Muscle layer of colon (tissue), 2 donors: ENCODE measurements around the gene SYT13.
"Not testable (repeated sequence)": the region's sequence is repeated elsewhere in the genome, so short reads cannot be mapped to it uniquely, and the experiment has no call there.

Experiments
- H3K27ac ChIP-seq: one replicate; pipeline ENCODE4 v1.7.0; 2013; ENCODE audit warnings: low read depth, mild to moderate bottlenecking, low read length, moderate library complexity
- H3K27me3 ChIP-seq, 2 donors: one replicate each; pipeline ENCODE4 v1.7.0; 2013; ENCODE audit warnings: low read length in 2 of 2, mild to moderate bottlenecking in 2 of 2; ENCODE audit not compliant: insufficient read depth in 2 of 2, control insufficient read depth in 1 of 2
- H3K36me3 ChIP-seq: one replicate; pipeline ENCODE4 v1.7.0; 2013; ENCODE audit warnings: mild to moderate bottlenecking, low read length; ENCODE audit not compliant: insufficient read depth
- H3K4me1 ChIP-seq: one replicate; pipeline ENCODE4 v1.7.0; 2013; ENCODE audit warnings: mild to moderate bottlenecking, low read length; ENCODE audit not compliant: insufficient read depth
- H3K4me3 ChIP-seq, 2 donors: one replicate each; pipeline ENCODE4 v1.7.0; 2013; ENCODE audit warnings: low read length in 2 of 2, low read depth in 1 of 2, mild to moderate bottlenecking in 1 of 2, moderate library complexity in 1 of 2
- H3K9ac ChIP-seq: one replicate; pipeline ENCODE4 v1.7.0; 2013; ENCODE audit warnings: low read length
- H3K9me3 ChIP-seq: one replicate; pipeline ENCODE4 v1.7.0; 2013; ENCODE audit warnings: mild to moderate bottlenecking, low read length
- donor health status: abdominal sarcoma.
- donor health status: Adenocarcinoma of cecum.

Gene SYT13

GRCh38 chr11:45304992-45305335 lies 18.8 kb upstream of the SYT13 start:
- H3K27me3 ChIP-seq = no peaks in the 10 kb centered on the region
- no peaks in the 10 kb centered on the region for H3K9me3 ChIP-seq
- H3K9ac ChIP-seq = no peak overlapping the region
- no peaks in the 10 kb centered on the region for H3K4me1 ChIP-seq
- H3K4me3 ChIP-seq = no peak overlapping the region
- no peaks in the 10 kb centered on the region for H3K36me3 ChIP-seq
- H3K27ac ChIP-seq = no peak overlapping the region

GRCh38 chr11:45304111-45304991 lies 18.2 kb upstream of the SYT13 start:
- Histone ChIP-seq H3K4me1 (no peaks in the 10 kb centered on the region), H3K27me3 (no peaks in the 10 kb centered on the region), H3K4me3 (no peak overlapping the region), H3K36me3 (no peaks in the 10 kb centered on the region), H3K9me3 (no peaks in the 10 kb centered on the region), H3K9ac (no peak overlapping the region), H3K27ac (no peak overlapping the region)

GRCh38 chr11:45303316-45303715 lies 17.2 kb upstream of the SYT13 start:
- Histone ChIP-seq H3K27me3 (no peaks in the 10 kb centered on the region), H3K4me3 (no peak overlapping the region), H3K36me3 (no peaks in the 10 kb centered on the region), H3K9me3 (no peaks in the 10 kb centered on the region), H3K9ac (no peak overlapping the region), H3K4me1 (no peaks in the 10 kb centered on the region), H3K27ac (no peak overlapping the region)

- Histone ChIP-seq H3K4me1 (no peaks in the 10 kb centered on the region), H3K27me3 (no peaks in the 10 kb centered on the region), H3K4me3 (no peak overlapping the region), H3K27ac (no peak overlapping the region), H3K9me3 (no peaks in the 10 kb centered on the region), H3K36me3 (no peaks in the 10 kb centered on the region), H3K9ac (no peak overlapping the region)
These were observed 15.6 kb upstream of the SYT13 start for GRCh38 chr11:45301537-45302246.

GRCh38 chr11:45300715-45301114 lies 14.6 kb upstream of the SYT13 start:
- Histone ChIP-seq H3K36me3 (no peaks in the 10 kb centered on the region), H3K27me3 (no peaks in the 10 kb centered on the region), H3K9ac (no peak overlapping the region), H3K9me3 (no peaks in the 10 kb centered on the region), H3K4me3 (no peak overlapping the region), H3K27ac (no peak overlapping the region), H3K4me1 (no peaks in the 10 kb centered on the region)

- H3K9ac ChIP-seq = no peak overlapping the region
- H3K9me3 ChIP-seq = no peaks in the 10 kb centered on the region
- no peaks in the 10 kb centered on the region for H3K27me3 ChIP-seq
- H3K27ac ChIP-seq = no peak overlapping the region
- H3K4me3 ChIP-seq = no peak overlapping the region
- H3K4me1 ChIP-seq = no peaks in the 10 kb centered on the region
- H3K36me3 ChIP-seq = no peaks in the 10 kb centered on the region
These were observed 12.6 kb upstream of the SYT13 start for GRCh38 chr11:45298718-45299117.

GRCh38 chr11:45296075-45296474 lies 9.9 kb upstream of the SYT13 start:
- Histone ChIP-seq H3K9me3 (no peaks in the 10 kb centered on the region), H3K27me3 (no peaks in the 10 kb centered on the region), H3K4me3 (no peak overlapping the region), H3K27ac (no peak overlapping the region), H3K36me3 (no peaks in the 10 kb centered on the region), H3K9ac (no peak overlapping the region), H3K4me1 (no peaks in the 10 kb centered on the region)

GRCh38 chr11:45294499-45294898 lies 8.4 kb upstream of the SYT13 start:
- H3K27me3 ChIP-seq = no peaks in the 10 kb centered on the region
- no peak overlapping the region for H3K4me3 ChIP-seq
- H3K36me3 ChIP-seq = no peaks in the 10 kb centered on the region
- no peaks in the 10 kb centered on the region for H3K9me3 ChIP-seq
- H3K9ac ChIP-seq = no peak overlapping the region
- H3K4me1 ChIP-seq = no peaks in the 10 kb centered on the region
- no peak overlapping the region for H3K27ac ChIP-seq

- H3K27ac ChIP-seq, H3K9me3 ChIP-seq, H3K4me1 ChIP-seq, H3K9ac ChIP-seq, H3K27me3 ChIP-seq, H3K4me3 ChIP-seq, H3K36me3 ChIP-seq: not testable (repeated sequence)
These were observed 7.5 kb upstream of the SYT13 start for GRCh38 chr11:45293566-45294192.

GRCh38 chr11:45290586-45290985 lies 4.4 kb upstream of the SYT13 start:
- H3K27ac ChIP-seq = no peak overlapping the region
- H3K27me3 ChIP-seq = peaks cover 7 to 16% of the 10 kb centered on the region in 2 donors
- no peaks in the 10 kb centered on the region for H3K4me1 ChIP-seq
- no peaks in the 10 kb centered on the region for H3K36me3 ChIP-seq
- H3K9ac ChIP-seq = no peak overlapping the region
- H3K9me3 ChIP-seq = no peaks in the 10 kb centered on the region
- no peak overlapping the region for H3K4me3 ChIP-seq

- Histone ChIP-seq H3K9ac (no peak overlapping the region), H3K27ac (no peak overlapping the region), H3K9me3 (no peaks in the 10 kb centered on the region), H3K27me3 (peaks cover 19 to 26% of the 10 kb centered on the region in 2 donors), H3K4me1 (no peaks in the 10 kb centered on the region), H3K4me3 (no peak overlapping the region), H3K36me3 (no peaks in the 10 kb centered on the region)
These were observed 3.2 kb upstream of the SYT13 start for GRCh38 chr11:45289369-45289768.
